Bronchial epithelial cell (primary cell): ENCODE results near the gene KCNG4. TPM values are rescaled to one million over a fixed set of nuclear protein-coding genes. Genes with fewer than 3 reads are reported as not detected.
A peak's percentile ranks its signal among the peaks of the same experiment; 100 is the strongest.

ENCODE experiments used
- DNase-seq: peaks from one replicate; pipeline ENCODE4 v3.0.0-alpha.2; 2010; ENCODE audit warnings: low read depth
- FAIRE-seq: peaks from 2 replicates; lab custom pipeline; 2011; peaks lifted over from hg19 to GRCh38; lab: Jason Lieb, UNC
- H3K27me3 ChIP-seq: 2 replicates; pipeline ENCODE4 v1.5.1; 2011; ENCODE audit warnings: low read length; ENCODE audit not compliant: control insufficient read depth, insufficient read depth
- H3K36me3 ChIP-seq: 2 replicates; pipeline ENCODE4 v1.5.1; 2011; ENCODE audit warnings: low read length; ENCODE audit not compliant: control insufficient read depth, insufficient read depth
- H3K4me3 ChIP-seq: 2 replicates; pipeline ENCODE4 v1.5.1; 2011; ENCODE audit warnings: mild to moderate bottlenecking, low read depth, low read length, control low read depth
- total RNA-seq: library from RNA; depleted of rRNA; stranded (reverse); fragments of >200 nt; gene quantifications from 2 replicates; pipeline ENCODE4 v1.2.1, GENCODE V29; 2014
- TF ChIP-seq, protein P1 (sequence below): IDR thresholded peaks from 2 replicates; pipeline ENCODE4 v1.5.1; 2011; ENCODE audit warnings: mild to moderate bottlenecking, moderate library complexity, low read length, control low read depth, inconsistent platforms; ENCODE audit not compliant: insufficient read depth, severe bottlenecking

KCNG4 gene
- total RNA-seq, 1 donor from 2014 or later, result not detected

- TF ChIP-seq, protein P1, sequence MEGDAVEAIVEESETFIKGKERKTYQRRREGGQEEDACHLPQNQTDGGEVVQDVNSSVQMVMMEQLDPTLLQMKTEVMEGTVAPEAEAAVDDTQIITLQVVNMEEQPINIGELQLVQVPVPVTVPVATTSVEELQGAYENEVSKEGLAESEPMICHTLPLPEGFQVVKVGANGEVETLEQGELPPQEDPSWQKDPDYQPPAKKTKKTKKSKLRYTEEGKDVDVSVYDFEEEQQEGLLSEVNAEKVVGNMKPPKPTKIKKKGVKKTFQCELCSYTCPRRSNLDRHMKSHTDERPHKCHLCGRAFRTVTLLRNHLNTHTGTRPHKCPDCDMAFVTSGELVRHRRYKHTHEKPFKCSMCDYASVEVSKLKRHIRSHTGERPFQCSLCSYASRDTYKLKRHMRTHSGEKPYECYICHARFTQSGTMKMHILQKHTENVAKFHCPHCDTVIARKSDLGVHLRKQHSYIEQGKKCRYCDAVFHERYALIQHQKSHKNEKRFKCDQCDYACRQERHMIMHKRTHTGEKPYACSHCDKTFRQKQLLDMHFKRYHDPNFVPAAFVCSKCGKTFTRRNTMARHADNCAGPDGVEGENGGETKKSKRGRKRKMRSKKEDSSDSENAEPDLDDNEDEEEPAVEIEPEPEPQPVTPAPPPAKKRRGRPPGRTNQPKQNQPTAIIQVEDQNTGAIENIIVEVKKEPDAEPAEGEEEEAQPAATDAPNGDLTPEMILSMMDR, result no peak
- no peak overlapping the region for H3K4me3 ChIP-seq
- FAIRE-seq, result no peak
- no peaks in the 10 kb centered on the region for H3K27me3 ChIP-seq
- no peaks in the 10 kb centered on the region for H3K36me3 ChIP-seq
- DNase-seq, result no peak
These were observed 14.2 kb downstream of the KCNG4 start for GRCh38 chr16:84225571-84225970.

DNA sequence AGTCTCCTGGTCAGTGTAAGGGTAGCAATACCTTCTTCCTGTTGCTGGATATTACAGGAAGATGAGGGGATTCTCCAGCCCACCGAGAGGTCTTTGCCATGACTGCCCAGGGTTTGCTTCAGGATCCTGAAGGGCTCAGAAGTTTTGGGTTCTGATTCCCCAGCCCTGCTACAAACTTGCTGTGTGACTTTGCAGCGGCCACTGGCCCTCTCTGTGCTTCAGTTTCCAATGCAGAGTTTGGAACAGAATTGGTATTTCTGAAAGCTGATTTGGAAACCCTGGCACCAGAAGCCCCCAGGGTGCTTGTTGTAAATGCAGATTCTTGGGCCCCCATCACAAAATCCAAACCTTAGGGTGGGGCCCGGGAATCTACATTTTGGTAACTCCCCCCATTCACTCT is 14.7 kb downstream of the KCNG4 start:
- no peaks in the 10 kb centered on the region for H3K27me3 ChIP-seq
- H3K4me3 ChIP-seq, result no peak overlapping the region
- FAIRE-seq (no peak), DNase-seq (no peak)
- TF ChIP-seq, protein P1, result no peak
- no peaks in the 10 kb centered on the region for H3K36me3 ChIP-seq

DNA sequence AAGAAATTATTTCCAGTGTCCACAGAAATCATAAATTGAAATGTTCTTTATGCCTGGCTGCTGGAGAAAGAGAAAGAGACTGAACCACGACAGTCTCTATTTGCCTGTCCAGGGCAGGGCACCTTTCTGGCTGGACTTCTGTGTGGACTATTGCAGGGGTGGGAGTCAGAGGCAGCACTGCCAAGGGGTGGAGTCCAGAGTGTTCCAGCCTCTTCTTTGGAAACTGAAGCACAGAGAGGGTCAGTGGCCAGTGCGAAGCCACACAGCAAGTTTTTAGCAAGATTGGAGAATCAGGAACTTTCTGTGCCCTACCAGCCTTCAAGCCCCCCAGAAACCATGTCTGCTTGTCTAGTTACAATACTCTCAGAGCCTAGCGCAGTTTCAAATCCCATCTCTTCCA is 15.3 kb downstream of the KCNG4 start:
- Histone ChIP-seq H3K36me3 (no peaks in the 10 kb centered on the region), H3K27me3 (no peaks in the 10 kb centered on the region), H3K4me3 (no peak overlapping the region)
- TF ChIP-seq, protein P1, result no peak
- no peak for DNase-seq
- FAIRE-seq, result no peak

GRCh38 chr16:84223456-84223855 is 16.4 kb downstream of the KCNG4 start:
- no peak for DNase-seq
- Histone ChIP-seq H3K36me3 (no peaks in the 10 kb centered on the region), H3K27me3 (no peaks in the 10 kb centered on the region), H3K4me3 (no peak overlapping the region)
- TF ChIP-seq, protein P1, result no peak
- FAIRE-seq, result no peak

DNA sequence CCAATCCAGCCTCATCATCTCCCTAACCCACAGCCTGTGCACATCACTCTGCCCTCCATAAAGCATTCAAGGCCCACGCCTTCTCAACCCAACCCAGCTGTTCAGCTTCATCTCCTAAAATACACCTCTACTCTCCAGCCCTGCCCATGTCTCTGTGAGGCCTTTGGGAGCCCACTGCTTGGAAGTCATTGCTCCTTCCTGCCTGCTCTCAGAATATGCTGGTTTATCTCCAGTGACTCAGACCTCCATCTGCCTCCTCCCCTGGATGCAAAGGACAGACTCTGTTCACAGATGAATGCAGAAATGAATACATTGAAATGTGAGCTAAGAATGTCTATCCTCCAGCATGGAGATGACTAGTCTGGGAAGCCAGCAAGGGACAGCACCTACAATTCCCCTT is 19.0 kb downstream of the KCNG4 start:
- TF ChIP-seq, protein P1, result no peak
- FAIRE-seq, result peak; percentile 58
- H3K4me3 ChIP-seq, result no peak overlapping the region
- no peaks in the 10 kb centered on the region for H3K27me3 ChIP-seq
- H3K36me3 ChIP-seq, result no peaks in the 10 kb centered on the region
- no peak for DNase-seq

DNA sequence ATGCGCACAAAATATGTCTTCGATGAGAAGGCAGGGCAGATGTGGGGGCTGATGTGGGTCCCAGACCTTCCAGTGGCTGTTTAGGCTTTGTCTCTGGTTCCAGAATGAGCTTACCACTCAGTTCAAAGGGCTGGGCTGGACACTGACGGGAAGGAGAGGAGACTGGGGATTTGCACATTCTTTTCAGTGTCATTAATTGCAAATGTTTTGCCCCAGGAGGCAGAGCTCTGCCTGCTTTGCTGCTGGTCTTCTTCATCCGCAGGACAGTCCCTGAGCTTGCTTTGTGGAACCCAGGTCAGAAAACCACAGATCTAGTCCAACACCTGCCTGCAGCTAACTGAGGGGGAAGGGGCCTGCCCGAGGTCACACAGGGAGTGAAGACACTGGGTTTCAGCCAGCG is 20.9 kb downstream of the KCNG4 start:
- DNase-seq, result no peak
- H3K27me3 ChIP-seq, result no peaks in the 10 kb centered on the region
- no peaks in the 10 kb centered on the region for H3K36me3 ChIP-seq
- FAIRE-seq, result no peak
- TF ChIP-seq, protein P1, result no peak
- H3K4me3 ChIP-seq, result no peak overlapping the region
